Neural cell (in vitro differentiated cells): ENCODE results near the gene RUFY2. TPM values are rescaled to one million over a fixed set of nuclear protein-coding genes. Genes with fewer than 3 reads are reported as not detected.

Experiments used
- H2AFZ ChIP-seq: fragments of 200-600, 300-800 bp; sonication (generic), shearing (Covaris generic); 2 replicates; pipeline ENCODE4 v1.6.0; 2014; ENCODE audit warnings: low read depth, mild to moderate bottlenecking, antibody characterized with exemption, low read length, moderate library complexity
- H3F3A ChIP-seq: fragments of 200-600 bp; shearing (Covaris generic); 2 replicates; pipeline ENCODE4 v1.6.1; 2016; ENCODE audit warnings: mild to moderate bottlenecking, moderate library complexity, mixed read lengths, antibody characterized with exemption, low read length; ENCODE audit not compliant: insufficient read depth, poor library complexity, severe bottlenecking
- H3K27ac ChIP-seq: fragments of 200-600, 300-800 bp; sonication (generic), shearing (Covaris generic); 2 replicates; pipeline ENCODE4 v1.5.1; 2014; ENCODE audit warnings: mild to moderate bottlenecking, low read length, moderate library complexity
- H3K27me3 ChIP-seq: fragments of 300-800, 200-600 bp; sonication (generic), shearing (Covaris generic); 2 replicates; pipeline ENCODE4 v1.6.0; 2014; ENCODE audit warnings: mild to moderate bottlenecking, low read depth, low read length, moderate library complexity; ENCODE audit not compliant: insufficient read depth
- H3K36me3 ChIP-seq: fragments of 300-800, 200-600 bp; sonication (generic), shearing (Covaris generic); 2 replicates; pipeline ENCODE4 v1.5.1; 2014; ENCODE audit warnings: mild to moderate bottlenecking, antibody characterized with exemption, low read length, moderate library complexity; ENCODE audit not compliant: insufficient read depth
- H3K4me2 ChIP-seq: fragments of 300-800, 200-600 bp; sonication (generic), shearing (Covaris generic); 2 replicates; pipeline ENCODE4 v1.6.0; 2014; ENCODE audit warnings: mild to moderate bottlenecking, low read length
- H3K4me3 ChIP-seq: fragments of 300-800, 200-600 bp; sonication (generic), shearing (Covaris generic); 2 replicates; pipeline ENCODE4 v1.5.1; 2014; ENCODE audit warnings: mild to moderate bottlenecking, low read length, moderate library complexity
- H3K79me2 ChIP-seq: fragments of 200-600 bp; shearing (Covaris generic); replicated peaks from 2 replicates; pipeline ENCODE4 v1.6.0; 2014; ENCODE audit warnings: mild to moderate bottlenecking, low read length, moderate library complexity; ENCODE audit not compliant: insufficient read depth
- H3K9ac ChIP-seq: fragments of 300-800, 200-600 bp; sonication (generic), shearing (Covaris generic); 2 replicates; pipeline ENCODE4 v1.6.1; 2016; ENCODE audit warnings: mild to moderate bottlenecking, low read length, mixed read lengths
- H3K9me2 ChIP-seq: fragments of 200-600 bp; shearing (Covaris generic); 2 replicates; pipeline ENCODE4 v1.6.1; 2016; ENCODE audit warnings: mild to moderate bottlenecking, low read length, mixed read lengths; ENCODE audit not compliant: insufficient read depth
- H3K9me3 ChIP-seq: fragments of 200-600, 300-800 bp; sonication (generic), shearing (Covaris generic); 2 replicates; pipeline ENCODE4 v1.6.1; 2016; ENCODE audit warnings: mild to moderate bottlenecking, mixed run types, low read length, moderate library complexity, mixed read lengths
- H4K20me1 ChIP-seq: fragments of 200-600 bp; shearing (Covaris generic); 2 replicates; pipeline ENCODE4 v1.6.1; 2016; ENCODE audit warnings: mild to moderate bottlenecking, mixed run types; ENCODE audit not compliant: insufficient read depth
- EP300 ChIP-seq: fragments of 450-650 bp; conservative IDR thresholded peaks from 2 replicates; pipeline ENCODE4 v1.6.1; 2014; ENCODE audit warnings: antibody characterized with exemption, mild to moderate bottlenecking, moderate library complexity; ENCODE audit not compliant: poor library complexity, severe bottlenecking
- EZH2 ChIP-seq: fragments of 200-600, 300-800 bp; shearing (Covaris generic), sonication (generic); IDR thresholded peaks from 2 replicates; pipeline ENCODE4 v1.6.1; 2014; ENCODE audit warnings: antibody characterized with exemption, low read length, borderline replicate concordance, mild to moderate bottlenecking; ENCODE audit not compliant: insufficient read depth, poor library complexity, severe bottlenecking
- MXI1 ChIP-seq: fragments of 450-650 bp; conservative IDR thresholded peaks from 2 replicates; pipeline ENCODE4 v1.6.1; 2014; ENCODE audit warnings: antibody characterized with exemption, mild to moderate bottlenecking; ENCODE audit not compliant: poor library complexity, severe bottlenecking
- POLR2AphosphoS5 ChIP-seq: IDR thresholded peaks from 2 replicates; pipeline ENCODE4 v1.6.1; 2012
- RAD21 ChIP-seq: fragments of 450-650 bp; conservative IDR thresholded peaks from 2 replicates; pipeline ENCODE4 v1.6.1; 2014; ENCODE audit warnings: antibody characterized with exemption, mild to moderate bottlenecking, moderate library complexity
- SMC3 ChIP-seq: fragments of 450-650 bp; conservative IDR thresholded peaks from 2 replicates; pipeline ENCODE4 v1.6.1; 2014; ENCODE audit warnings: antibody characterized with exemption, mild to moderate bottlenecking, moderate library complexity; ENCODE audit not compliant: poor library complexity
- TAF1 ChIP-seq: IDR thresholded peaks from 2 replicates; pipeline ENCODE4 v1.6.1; 2012; ENCODE audit warnings: low read depth
- polyA plus RNA-seq: library from polyadenylated mRNA; depleted of rRNA; stranded (reverse); fragments of >200 nt; gene quantifications from 2 replicates; pipeline ENCODE4 v1.2.3, GENCODE V29; 2014
- TF ChIP-seq, protein P1 (sequence below): IDR thresholded peaks from 2 replicates; pipeline ENCODE4 v1.6.1; 2012; ENCODE audit warnings: borderline replicate concordance
- TF ChIP-seq, protein P2 (sequence below): fragments of 450-650 bp; IDR thresholded peaks from 2 replicates; pipeline ENCODE4 v1.5.1; 2014; ENCODE audit warnings: antibody characterized with exemption, mild to moderate bottlenecking, moderate library complexity; ENCODE audit not compliant: poor library complexity, severe bottlenecking

RUFY2 gene
- polyA plus RNA-seq, 1 donor from 2014 or later: 168 TPM

DNA sequence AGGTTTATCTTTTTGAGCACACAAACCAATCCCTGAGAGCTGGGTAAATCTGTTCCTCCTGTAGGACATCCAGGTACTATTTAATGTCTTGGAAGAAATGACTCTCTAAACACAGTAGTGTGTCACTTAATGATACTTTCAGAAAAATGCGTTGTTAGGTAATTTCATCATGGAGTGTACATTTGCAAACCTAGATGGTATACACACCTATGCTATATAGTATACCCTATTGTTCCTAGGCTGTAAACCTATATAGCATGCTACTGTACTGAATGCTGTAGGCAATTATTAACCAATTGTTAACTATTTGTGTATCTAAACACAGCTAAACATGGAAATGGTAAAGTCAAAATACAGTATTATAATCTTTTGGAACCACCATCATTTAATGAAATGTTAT is 10.1 kb downstream of the RUFY2 start:
- Histone ChIP-seq H3K9me3 (no peaks in the 10 kb centered on the region), H3K27me3 (no peaks in the 10 kb centered on the region), H3K4me2 (no peak overlapping the region), H3K27ac (no peak overlapping the region), H3F3A (no peaks in the 10 kb centered on the region), H3K9me2 (no peaks in the 10 kb centered on the region), H3K79me2 (peaks cover 6% of the 10 kb centered on the region), H3K4me3 (no peak overlapping the region), H3K36me3 (no peaks in the 10 kb centered on the region), H2AFZ (no peak overlapping the region), H3K9ac (no peak overlapping the region), H4K20me1 (no peaks in the 10 kb centered on the region)
- no peak for TF ChIP-seq TAF1
- no peak for TF ChIP-seq POLR2AphosphoS5
- TF ChIP-seq EP300: no peak
- no peak for TF ChIP-seq RAD21
- no peak for TF ChIP-seq SMC3
- TF ChIP-seq, protein P1, sequence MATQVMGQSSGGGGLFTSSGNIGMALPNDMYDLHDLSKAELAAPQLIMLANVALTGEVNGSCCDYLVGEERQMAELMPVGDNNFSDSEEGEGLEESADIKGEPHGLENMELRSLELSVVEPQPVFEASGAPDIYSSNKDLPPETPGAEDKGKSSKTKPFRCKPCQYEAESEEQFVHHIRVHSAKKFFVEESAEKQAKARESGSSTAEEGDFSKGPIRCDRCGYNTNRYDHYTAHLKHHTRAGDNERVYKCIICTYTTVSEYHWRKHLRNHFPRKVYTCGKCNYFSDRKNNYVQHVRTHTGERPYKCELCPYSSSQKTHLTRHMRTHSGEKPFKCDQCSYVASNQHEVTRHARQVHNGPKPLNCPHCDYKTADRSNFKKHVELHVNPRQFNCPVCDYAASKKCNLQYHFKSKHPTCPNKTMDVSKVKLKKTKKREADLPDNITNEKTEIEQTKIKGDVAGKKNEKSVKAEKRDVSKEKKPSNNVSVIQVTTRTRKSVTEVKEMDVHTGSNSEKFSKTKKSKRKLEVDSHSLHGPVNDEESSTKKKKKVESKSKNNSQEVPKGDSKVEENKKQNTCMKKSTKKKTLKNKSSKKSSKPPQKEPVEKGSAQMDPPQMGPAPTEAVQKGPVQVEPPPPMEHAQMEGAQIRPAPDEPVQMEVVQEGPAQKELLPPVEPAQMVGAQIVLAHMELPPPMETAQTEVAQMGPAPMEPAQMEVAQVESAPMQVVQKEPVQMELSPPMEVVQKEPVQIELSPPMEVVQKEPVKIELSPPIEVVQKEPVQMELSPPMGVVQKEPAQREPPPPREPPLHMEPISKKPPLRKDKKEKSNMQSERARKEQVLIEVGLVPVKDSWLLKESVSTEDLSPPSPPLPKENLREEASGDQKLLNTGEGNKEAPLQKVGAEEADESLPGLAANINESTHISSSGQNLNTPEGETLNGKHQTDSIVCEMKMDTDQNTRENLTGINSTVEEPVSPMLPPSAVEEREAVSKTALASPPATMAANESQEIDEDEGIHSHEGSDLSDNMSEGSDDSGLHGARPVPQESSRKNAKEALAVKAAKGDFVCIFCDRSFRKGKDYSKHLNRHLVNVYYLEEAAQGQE: no peak
- TF ChIP-seq EZH2: no peak
- no peak for TF ChIP-seq MXI1
- TF ChIP-seq, protein P2, sequence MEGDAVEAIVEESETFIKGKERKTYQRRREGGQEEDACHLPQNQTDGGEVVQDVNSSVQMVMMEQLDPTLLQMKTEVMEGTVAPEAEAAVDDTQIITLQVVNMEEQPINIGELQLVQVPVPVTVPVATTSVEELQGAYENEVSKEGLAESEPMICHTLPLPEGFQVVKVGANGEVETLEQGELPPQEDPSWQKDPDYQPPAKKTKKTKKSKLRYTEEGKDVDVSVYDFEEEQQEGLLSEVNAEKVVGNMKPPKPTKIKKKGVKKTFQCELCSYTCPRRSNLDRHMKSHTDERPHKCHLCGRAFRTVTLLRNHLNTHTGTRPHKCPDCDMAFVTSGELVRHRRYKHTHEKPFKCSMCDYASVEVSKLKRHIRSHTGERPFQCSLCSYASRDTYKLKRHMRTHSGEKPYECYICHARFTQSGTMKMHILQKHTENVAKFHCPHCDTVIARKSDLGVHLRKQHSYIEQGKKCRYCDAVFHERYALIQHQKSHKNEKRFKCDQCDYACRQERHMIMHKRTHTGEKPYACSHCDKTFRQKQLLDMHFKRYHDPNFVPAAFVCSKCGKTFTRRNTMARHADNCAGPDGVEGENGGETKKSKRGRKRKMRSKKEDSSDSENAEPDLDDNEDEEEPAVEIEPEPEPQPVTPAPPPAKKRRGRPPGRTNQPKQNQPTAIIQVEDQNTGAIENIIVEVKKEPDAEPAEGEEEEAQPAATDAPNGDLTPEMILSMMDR: no peak

DNA sequence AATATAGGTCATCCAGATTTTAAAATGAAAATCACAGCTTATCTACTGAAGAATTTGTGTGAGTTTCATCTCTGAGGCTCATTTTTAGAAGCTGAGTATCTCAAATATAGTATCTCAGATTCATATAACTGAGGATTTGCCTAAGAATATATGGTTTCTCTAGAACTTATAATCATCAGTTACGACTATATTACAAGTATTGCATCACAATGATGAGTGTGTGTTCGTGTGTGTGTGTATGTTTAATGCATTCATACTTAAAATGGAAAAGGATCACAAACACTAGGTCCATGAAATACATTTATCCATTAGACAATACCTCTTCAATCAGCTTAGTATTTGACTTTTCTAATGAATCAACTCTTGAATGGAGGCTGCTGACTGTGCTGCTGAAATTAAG is 21.3 kb downstream of the RUFY2 start:
- H3K9ac ChIP-seq: no peak overlapping the region
- H3F3A ChIP-seq: no peaks in the 10 kb centered on the region
- no peaks in the 10 kb centered on the region for H3K9me2 ChIP-seq
- H4K20me1 ChIP-seq: no peaks in the 10 kb centered on the region
- H3K79me2 ChIP-seq: no peaks in the 10 kb centered on the region
- no peaks in the 10 kb centered on the region for H3K9me3 ChIP-seq
- no peak overlapping the region for H3K27ac ChIP-seq
- no peak overlapping the region for H3K4me2 ChIP-seq
- no peak overlapping the region for H2AFZ ChIP-seq
- H3K4me3 ChIP-seq: no peak overlapping the region
- no peaks in the 10 kb centered on the region for H3K27me3 ChIP-seq
- no peaks in the 10 kb centered on the region for H3K36me3 ChIP-seq
- TF ChIP-seq POLR2AphosphoS5 (no peak), TAF1 (no peak), MXI1 (no peak), RAD21 (no peak), SMC3 (no peak), EP300 (no peak)
- TF ChIP-seq, protein P2: no peak
